ENCODE measurements around the gene DES. TPM values are rescaled to one million over a fixed set of nuclear protein-coding genes. Genes with fewer than 3 reads are reported as not detected.

The DES gene
- total RNA-seq, 2 donors from 2014 or later = 1.1 to 3.5 TPM

GRCh38 chr2:219461047-219461514 is 42.9 kb downstream of the DES start:
- H3K9ac ChIP-seq (ENCODE audit: extremely low read depth, low read length, poor library complexity, severe bottlenecking) = no peak overlapping the region
- whole genome bisulfite sequencing, 2 experiments (ENCODE audit: insufficient coverage in 1 of 2, insufficient read length in 1 of 2) = 55 to 61% methylated on average over 3 to 11 of the region's 11 CpGs
- no peak overlapping the region for H3K27ac ChIP-seq (ENCODE audit: low read depth, low read length)

GRCh38 chr2:219461669-219462068 is 43.5 kb downstream of the DES start:
- no peak overlapping the region for H3K9ac ChIP-seq (ENCODE audit: extremely low read depth, low read length, poor library complexity, severe bottlenecking)
- Mint-ChIP-seq H3K27me3 (ENCODE audit: insufficient read depth) (peaks cover 6% of the 10 kb centered on the region), H3K4me1 (peaks cover 12% of the 10 kb centered on the region), H3K4me3 (peak overlapping the region; percentile 23), H3K9me3 (no peaks in the 10 kb centered on the region), H3K36me3 (ENCODE audit: low read depth) (peaks cover 2% of the 10 kb centered on the region), H3K27ac (no peak overlapping the region)
- H3K4me1 ChIP-seq (ENCODE audit: control insufficient read depth, insufficient read depth, low read length) = peaks cover 9% of the 10 kb centered on the region
- no peak for DNase-seq
- WGBS, 2 experiments (ENCODE audit: insufficient coverage in 1 of 2, insufficient read length in 1 of 2) = 71 to 91% methylated on average over 4 to 14 of the region's 14 CpGs
- no peaks in the 10 kb centered on the region for H3K27me3 ChIP-seq (ENCODE audit: control insufficient read depth, insufficient read depth, low read length, poor library complexity, severe bottlenecking)
- H3K27ac ChIP-seq (ENCODE audit: low read depth, low read length) = no peak overlapping the region
- no peaks in the 10 kb centered on the region for H3K36me3 ChIP-seq (ENCODE audit: control insufficient read depth, insufficient read depth, low read length)
- H3K9me3 ChIP-seq (ENCODE audit: control insufficient read depth, low read length) = no peaks in the 10 kb centered on the region
- TF ChIP-seq CTCF (conservative IDR thresholded peaks at IDR 0.05) = no peak
- no peak overlapping the region for H3K4me3 ChIP-seq (ENCODE audit: low read length)

More at GRCh38 chr2:219461047-219461514, 42.9 kb downstream of the DES start:
- Histone ChIP-seq H3K4me3 (ENCODE audit: low read length) (no peak overlapping the region), H3K27me3 (ENCODE audit: control insufficient read depth, insufficient read depth, low read length, poor library complexity, severe bottlenecking) (no peaks in the 10 kb centered on the region), H3K36me3 (ENCODE audit: control insufficient read depth, insufficient read depth, low read length) (no peaks in the 10 kb centered on the region), H3K4me1 (ENCODE audit: control insufficient read depth, insufficient read depth, low read length) (peaks cover 9% of the 10 kb centered on the region), H3K9me3 (ENCODE audit: control insufficient read depth, low read length) (no peaks in the 10 kb centered on the region)
- peaks cover 12% of the 10 kb centered on the region for H3K27me3 Mint-ChIP-seq (ENCODE audit: insufficient read depth)
- no peaks in the 10 kb centered on the region for H3K9me3 Mint-ChIP-seq
- no peak overlapping the region for H3K27ac Mint-ChIP-seq
- H3K36me3 Mint-ChIP-seq (ENCODE audit: low read depth) = peaks cover 2% of the 10 kb centered on the region
- H3K4me3 Mint-ChIP-seq = peak overlapping the region; percentile 23
- DNase-seq = peak; percentile 76
- no peak for TF ChIP-seq CTCF (conservative IDR thresholded peaks at IDR 0.05)
- H3K4me1 Mint-ChIP-seq = peaks cover 12% of the 10 kb centered on the region

GRCh38 chr2:219462349-219462748 is 44.2 kb downstream of the DES start:
- Mint-ChIP-seq H3K9me3 (no peaks in the 10 kb centered on the region), H3K4me1 (peaks cover 12% of the 10 kb centered on the region), H3K36me3 (ENCODE audit: low read depth) (peaks cover 4% of the 10 kb centered on the region), H3K27me3 (ENCODE audit: insufficient read depth) (peaks cover 4% of the 10 kb centered on the region), H3K27ac (no peak overlapping the region), H3K4me3 (no peak overlapping the region)
- H3K4me3 ChIP-seq (ENCODE audit: low read length) = no peak overlapping the region
- 83 to 85% methylated on average over 8 to 9 of the region's 9 CpGs for WGBS, 2 experiments (ENCODE audit: insufficient coverage in 1 of 2, insufficient read length in 1 of 2)
- H3K27me3 ChIP-seq (ENCODE audit: control insufficient read depth, insufficient read depth, low read length, poor library complexity, severe bottlenecking) = no peaks in the 10 kb centered on the region
- H3K4me1 ChIP-seq (ENCODE audit: control insufficient read depth, insufficient read depth, low read length) = peaks cover 9% of the 10 kb centered on the region
- no peaks in the 10 kb centered on the region for H3K9me3 ChIP-seq (ENCODE audit: control insufficient read depth, low read length)
- no peak overlapping the region for H3K9ac ChIP-seq (ENCODE audit: extremely low read depth, low read length, poor library complexity, severe bottlenecking)
- no peak for TF ChIP-seq CTCF (conservative IDR thresholded peaks at IDR 0.05)
- no peaks in the 10 kb centered on the region for H3K36me3 ChIP-seq (ENCODE audit: control insufficient read depth, insufficient read depth, low read length)
- no peak for DNase-seq
- no peak overlapping the region for H3K27ac ChIP-seq (ENCODE audit: low read depth, low read length)

All from endodermal cell (in vitro differentiated cells).